Upper lobe of left lung (tissue), 6 donors: ENCODE measurements around the gene MYLK. TPM values are rescaled to one million over a fixed set of nuclear protein-coding genes. Genes with fewer than 3 reads are reported as not detected.

Source experiments
- ATAC-seq, 2 donors: fragments of 200-7000 bp; cut with Tn5 transposase; one replicate each; pipeline ENCODE4 v1.9.1; 2022; ENCODE audit warnings: mild to moderate bottlenecking in 2 of 2, moderate library complexity in 2 of 2; ENCODE audit not compliant: low FRiP score in 2 of 2
- DNase-seq, 2 donors: peaks; one replicate each; pipeline ENCODE4 v3.0.0-alpha.2; 2019 to 2020
- H3K27ac ChIP-seq, 4 donors: fragments of 200-600 bp; sonication (generic); one replicate each; pipeline ENCODE4 v1.5.1; 2016 to 2019
- H3K27me3 ChIP-seq, 4 donors: fragments of 200-600 bp; sonication (generic); one replicate each; pipeline ENCODE4 v1.5.1; 2017 to 2019
- H3K36me3 ChIP-seq, 4 donors: fragments of 200-600 bp; sonication (generic); one replicate each; pipeline ENCODE4 v1.5.1; 2016 to 2019
- H3K4me1 ChIP-seq, 4 donors: fragments of 200-600 bp; sonication (generic); one replicate each; pipeline ENCODE4 v1.5.1; 2018 to 2019
- H3K4me3 ChIP-seq, 4 donors: fragments of 200-600 bp; sonication (generic); one replicate each; pipeline ENCODE4 v1.5.1; 2017 to 2019; ENCODE audit warnings: mild to moderate bottlenecking in 2 of 4, moderate library complexity in 1 of 4
- H3K9me3 ChIP-seq, 4 donors: fragments of 200-600 bp; sonication (generic); one replicate each; pipeline ENCODE4 v1.5.1; 2018 to 2019
- EP300 ChIP-seq, 4 donors: sonication (generic); formaldehyde crosslinking; IDR thresholded peaks; one replicate each; pipeline ENCODE4 v1.5.1; 2017; ENCODE audit warnings: antibody characterized with exemption in 4 of 4, control low read depth in 2 of 4
- POLR2A ChIP-seq, 4 donors: fragments of 450-650 bp; IDR thresholded peaks; one replicate each; pipeline ENCODE4 v1.5.1; 2016 to 2017; ENCODE audit warnings: antibody characterized with exemption in 4 of 4, mild to moderate bottlenecking in 2 of 4
- POLR2AphosphoS5 ChIP-seq, 2 donors: sonication (generic); formaldehyde crosslinking; IDR thresholded peaks; one replicate each; pipeline ENCODE4 v1.5.1; 2017; ENCODE audit warnings: antibody characterized with exemption in 2 of 2
- WGBS, 2 donors: methylation state at CpG; one replicate each; pipeline ENCODE4 v1.1.5; 2017 to 2018; 5-methylcytosine and 5-hydroxymethylcytosine counted together
- total RNA-seq, 6 donors: library from RNA; depleted of rRNA in 4 of 6; stranded (reverse); fragments of >200 nt in 4 of 6; gene quantifications; one replicate each; pipeline versions ENCODE4 v1.1.0 to v1.2.1, GENCODE V29; 2016 to 2021
- TF ChIP-seq, protein P1 (sequence below), 6 experiments: fragments of 450-650 bp in 4 of 6; fragments of 200-600 bp in 2 of 6; sonication (generic) in 2 of 6; IDR thresholded peaks; one replicate each; pipeline ENCODE4 v1.5.1; 2016 to 2019; ENCODE audit warnings: antibody characterized with exemption in 6 of 6
- donor health status: DM: no; HTN: no; CAD: no; lungs with moderate emphysema.
- donor health status: DM: no; HTN: yes; CAD: no; lungs with severe emphysema.

Gene MYLK
- total RNA-seq, 6 donors from 2014 or later = 105 to 378 (median 160) TPM

DNA sequence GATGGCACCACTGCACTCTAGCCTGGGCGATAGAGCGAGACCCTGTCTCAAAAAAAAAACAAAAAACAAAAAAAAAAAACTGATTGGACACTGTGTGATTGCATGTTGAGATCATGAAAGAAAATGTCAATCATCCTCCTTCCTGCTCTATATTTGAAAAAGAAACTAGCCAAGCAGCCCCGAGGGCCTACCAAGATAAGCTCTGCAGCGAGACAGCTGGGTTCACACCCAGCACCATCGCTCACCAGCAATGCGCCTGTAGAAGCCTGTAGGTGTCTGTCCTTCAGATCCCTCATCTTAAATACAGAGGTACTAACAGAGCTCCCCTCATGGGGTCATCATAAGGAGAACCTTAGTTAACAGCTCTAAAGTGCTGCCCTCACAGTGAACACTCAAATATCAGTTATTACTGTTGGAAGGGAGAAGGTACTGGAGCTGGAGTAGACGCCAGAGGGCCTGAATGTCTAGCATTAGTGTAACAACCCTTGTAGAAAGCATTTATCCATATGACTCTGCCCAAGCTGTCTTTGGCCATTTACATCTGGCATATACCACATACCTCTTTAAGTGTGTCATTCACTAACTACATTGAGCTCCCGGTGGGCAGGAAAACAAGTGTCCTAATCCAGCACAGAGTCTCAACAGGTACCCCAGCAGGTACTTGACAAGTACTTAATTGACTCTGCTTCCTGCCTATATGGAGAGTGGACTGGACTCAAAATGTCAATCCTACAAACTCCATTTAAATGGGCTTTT lies 22.9 kb downstream of the MYLK start:
- whole genome bisulfite sequencing, 2 donors = 87 to 91% methylated on average over 8 of the region's 8 CpGs
- Histone ChIP-seq H3K36me3 (no peaks in the 10 kb centered on the region), H3K4me1 (no peaks in the 10 kb centered on the region), H3K27ac (no peak overlapping the region), H3K9me3 (no peaks in the 10 kb centered on the region), H3K27me3 (no peaks in the 10 kb centered on the region), H3K4me3 (no peak overlapping the region)
- DNase-seq = no peak
- TF ChIP-seq, protein P1, sequence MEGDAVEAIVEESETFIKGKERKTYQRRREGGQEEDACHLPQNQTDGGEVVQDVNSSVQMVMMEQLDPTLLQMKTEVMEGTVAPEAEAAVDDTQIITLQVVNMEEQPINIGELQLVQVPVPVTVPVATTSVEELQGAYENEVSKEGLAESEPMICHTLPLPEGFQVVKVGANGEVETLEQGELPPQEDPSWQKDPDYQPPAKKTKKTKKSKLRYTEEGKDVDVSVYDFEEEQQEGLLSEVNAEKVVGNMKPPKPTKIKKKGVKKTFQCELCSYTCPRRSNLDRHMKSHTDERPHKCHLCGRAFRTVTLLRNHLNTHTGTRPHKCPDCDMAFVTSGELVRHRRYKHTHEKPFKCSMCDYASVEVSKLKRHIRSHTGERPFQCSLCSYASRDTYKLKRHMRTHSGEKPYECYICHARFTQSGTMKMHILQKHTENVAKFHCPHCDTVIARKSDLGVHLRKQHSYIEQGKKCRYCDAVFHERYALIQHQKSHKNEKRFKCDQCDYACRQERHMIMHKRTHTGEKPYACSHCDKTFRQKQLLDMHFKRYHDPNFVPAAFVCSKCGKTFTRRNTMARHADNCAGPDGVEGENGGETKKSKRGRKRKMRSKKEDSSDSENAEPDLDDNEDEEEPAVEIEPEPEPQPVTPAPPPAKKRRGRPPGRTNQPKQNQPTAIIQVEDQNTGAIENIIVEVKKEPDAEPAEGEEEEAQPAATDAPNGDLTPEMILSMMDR (IDR thresholded peaks at IDR 0.05) = no peak
- TF ChIP-seq EP300 (IDR thresholded peaks at IDR 0.05) (no peak), POLR2A (IDR thresholded peaks at IDR 0.05) (no peak), POLR2AphosphoS5 (IDR thresholded peaks at IDR 0.05) (no peak)
- no peak for ATAC-seq

DNA sequence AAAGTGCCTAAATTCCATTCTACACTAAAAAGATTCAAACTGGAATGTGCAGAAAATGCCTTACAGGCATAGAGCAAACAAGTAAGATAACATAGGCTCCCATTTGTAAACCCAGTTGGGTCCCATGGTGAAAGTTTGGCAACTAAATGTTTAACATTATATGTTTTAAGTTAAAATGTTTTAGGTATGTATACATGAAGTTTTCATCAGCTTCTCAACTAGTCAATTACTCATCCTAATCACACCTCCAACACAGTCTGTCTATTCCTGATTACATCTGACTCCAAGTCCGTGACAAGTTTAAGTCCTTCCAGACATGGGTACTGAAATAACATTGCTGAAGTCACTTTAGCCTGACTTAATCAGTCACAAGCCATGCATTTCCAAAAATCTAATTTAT lies 25.0 kb downstream of the MYLK start:
- H3K36me3 ChIP-seq = no peaks in the 10 kb centered on the region
- DNase-seq = no peak
- no peak for ATAC-seq
- 93 to 97% methylated on average over 1 of the region's 1 CpG for WGBS, 2 donors
- H3K4me1 ChIP-seq = no peaks in the 10 kb centered on the region
- H3K9me3 ChIP-seq = no peaks in the 10 kb centered on the region
- no peak for TF ChIP-seq POLR2AphosphoS5 (IDR thresholded peaks at IDR 0.05)
- TF ChIP-seq POLR2A (IDR thresholded peaks at IDR 0.05) = no peak
- no peak for TF ChIP-seq EP300 (IDR thresholded peaks at IDR 0.05)
- TF ChIP-seq, protein P1 (IDR thresholded peaks at IDR 0.05) = no peak
- no peaks in the 10 kb centered on the region for H3K27me3 ChIP-seq
- no peak overlapping the region for H3K27ac ChIP-seq
- no peak overlapping the region for H3K4me3 ChIP-seq

DNA sequence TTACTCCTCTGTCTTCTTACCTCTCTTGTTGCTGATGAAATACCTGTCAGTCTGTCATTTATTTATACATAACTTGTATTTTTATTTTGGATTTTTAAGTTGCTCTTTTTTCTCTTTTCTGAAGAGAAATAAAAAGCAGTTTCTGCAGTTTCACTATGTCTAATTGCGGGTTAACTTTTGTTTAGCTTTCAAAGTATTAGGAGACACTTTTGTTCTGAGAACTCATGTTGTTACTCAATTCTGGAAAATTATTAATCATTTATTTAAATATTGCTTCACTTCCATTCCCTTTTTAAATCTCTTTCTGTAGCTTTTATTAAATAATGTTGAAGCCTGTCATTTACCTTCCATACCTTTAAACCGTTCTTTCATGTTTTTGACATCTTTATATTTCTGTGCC lies 29.2 kb downstream of the MYLK start:
- H3K4me1 ChIP-seq = no peaks in the 10 kb centered on the region
- H3K27me3 ChIP-seq = no peaks in the 10 kb centered on the region
- no peak for ATAC-seq
- no peak for DNase-seq
- no peaks in the 10 kb centered on the region for H3K36me3 ChIP-seq
- no peaks in the 10 kb centered on the region for H3K9me3 ChIP-seq
- no peak overlapping the region for H3K4me3 ChIP-seq
- WGBS, 2 donors = 74 to 86% methylated on average over 2 of the region's 2 CpGs
- TF ChIP-seq POLR2AphosphoS5 (IDR thresholded peaks at IDR 0.05) (no peak), POLR2A (IDR thresholded peaks at IDR 0.05) (no peak)
- H3K27ac ChIP-seq = no peak overlapping the region

DNA sequence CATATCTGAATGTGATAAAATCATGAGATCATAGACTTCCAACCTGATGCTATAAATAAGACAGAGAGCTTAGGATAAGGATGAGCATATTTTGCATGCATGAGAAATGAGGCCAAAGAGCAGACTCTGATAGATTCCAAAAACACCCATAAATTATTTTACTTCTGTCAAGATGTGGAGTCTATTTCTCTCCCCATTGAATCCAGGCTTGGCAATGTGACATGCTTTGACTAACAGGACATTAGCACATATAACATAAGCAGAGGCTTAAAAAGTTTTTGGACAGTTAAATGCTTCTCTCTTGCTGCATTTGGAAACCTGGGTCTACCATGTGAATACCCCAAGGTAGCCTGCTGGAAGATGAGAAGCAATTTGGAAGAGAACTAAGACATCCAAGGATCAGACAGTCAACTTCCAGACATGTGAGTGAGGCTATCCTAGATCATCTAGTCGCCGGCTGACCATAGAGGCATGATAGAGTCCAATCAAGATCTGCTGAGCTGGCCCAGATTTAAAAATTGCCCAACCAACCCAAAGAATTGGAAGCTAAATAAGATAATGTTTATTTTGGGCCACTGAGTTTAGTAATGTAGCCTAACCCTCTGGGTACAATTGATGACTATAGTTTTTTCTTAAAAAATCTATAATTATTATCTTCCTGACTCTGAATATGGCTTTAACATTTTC lies 30.3 kb downstream of the MYLK start:
- DNase-seq (no peak), ATAC-seq (no peak)
- Histone ChIP-seq H3K4me3 (no peak overlapping the region), H3K9me3 (peaks cover 0 to 9% (median 5%) of the 10 kb centered on the region in 4 donors), H3K36me3 (no peaks in the 10 kb centered on the region), H3K27ac (no peak overlapping the region), H3K4me1 (no peaks in the 10 kb centered on the region), H3K27me3 (no peaks in the 10 kb centered on the region)
- 82 to 96% methylated on average over 2 of the region's 2 CpGs for WGBS, 2 donors
- no peak for TF ChIP-seq POLR2AphosphoS5 (IDR thresholded peaks at IDR 0.05)

DNA sequence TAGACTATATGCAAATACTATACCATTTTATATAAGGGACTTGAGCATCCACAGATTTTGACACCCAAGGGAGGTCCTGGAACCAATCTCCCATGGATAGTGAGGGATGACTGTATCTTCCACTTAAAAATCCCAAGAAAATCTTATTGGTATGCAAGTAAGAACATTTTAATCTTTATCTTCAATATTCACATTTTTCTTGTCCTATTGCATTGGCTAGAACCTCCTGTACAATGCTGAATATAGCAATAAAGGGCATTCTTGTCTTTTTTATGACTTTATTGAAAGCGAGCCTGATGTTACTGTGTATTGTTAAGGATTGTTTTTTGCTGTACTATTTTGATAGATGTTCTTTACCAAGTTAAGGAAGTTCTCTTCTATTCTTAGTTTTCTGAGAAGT lies 36.9 kb downstream of the MYLK start:
- DNase-seq (no peak), ATAC-seq (no peak)
- Histone ChIP-seq H3K27ac (no peak overlapping the region), H3K27me3 (no peaks in the 10 kb centered on the region), H3K36me3 (no peaks in the 10 kb centered on the region), H3K4me1 (no peaks in the 10 kb centered on the region), H3K9me3 (peaks cover 5 to 33% (median 16%) of the 10 kb centered on the region in 4 donors), H3K4me3 (no peak overlapping the region)
- 84 to 91% methylated on average over 1 of the region's 1 CpG for WGBS, 2 donors
- no peak for TF ChIP-seq POLR2AphosphoS5 (IDR thresholded peaks at IDR 0.05)
- TF ChIP-seq, protein P1 (IDR thresholded peaks at IDR 0.05) = no peak
- TF ChIP-seq POLR2A (IDR thresholded peaks at IDR 0.05) = no peak
- no peak for TF ChIP-seq EP300 (IDR thresholded peaks at IDR 0.05)
